Measurements from ENCODE around the gene MAPK8. TPM values are rescaled to one million over a fixed set of nuclear protein-coding genes. Genes with fewer than 3 reads are reported as not detected.

Gene MAPK8
- total and polyA plus RNA-seq, 2 of the 4 experiments (the other 2 are of a cell fraction): 41.5 to 54.7 TPM

DNA sequence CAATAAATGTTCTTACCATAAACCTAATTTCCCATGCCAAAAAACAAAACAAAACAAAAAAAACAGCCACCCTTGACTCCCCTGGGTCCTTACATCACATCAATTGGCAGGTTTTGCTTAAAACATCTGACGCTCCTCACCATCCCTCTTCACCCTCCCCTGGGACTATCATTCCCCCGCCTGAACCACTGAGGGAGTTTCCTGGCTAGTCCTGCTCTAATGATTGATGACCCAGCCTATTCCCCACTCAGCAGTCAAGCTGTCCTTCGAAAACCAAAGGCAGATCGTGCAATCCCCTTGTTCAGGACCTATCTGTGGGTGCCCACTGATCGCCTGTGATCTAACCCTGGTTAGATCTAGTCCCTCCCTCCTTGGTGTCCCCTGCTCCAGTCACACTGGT is 20.8 kb upstream of the MAPK8 start:
- H3K36me3 ChIP-seq (ENCODE audit: control insufficient read depth, insufficient read depth, low read length): no peaks in the 10 kb centered on the region
- no peak overlapping the region for H3K14ac ChIP-seq (replicated peaks; ENCODE audit: low read depth, low read length)
- no peaks in the 10 kb centered on the region for H3K4me1 ChIP-seq (ENCODE audit: control insufficient read depth, insufficient read depth, low read length)
- H4K5ac ChIP-seq (ENCODE audit: low read depth, low read length): no peak overlapping the region
- no peak overlapping the region for H3K27ac ChIP-seq (ENCODE audit: insufficient read depth, low read length)
- no TSS peak for BruUV-seq (replicated peaks)
- peaks cover 30% of the 10 kb centered on the region for H3K27me3 ChIP-seq (ENCODE audit: control insufficient read depth, insufficient read depth, low read length)
- H3K9me1 ChIP-seq (ENCODE audit: insufficient read depth, low read length): no peaks in the 10 kb centered on the region
- no peak overlapping the region for H3K4me2 ChIP-seq (ENCODE audit: low read depth, low read length)
- H4K20me1 ChIP-seq (ENCODE audit: insufficient read depth, low read length): no peaks in the 10 kb centered on the region
- H4K8ac ChIP-seq (ENCODE audit: low read depth in 2 of 2, low read length in 2 of 2): no peak overlapping the region
- dilution Hi-C loops (cut with HindIII; ENCODE audit: low sequenced_read_pairs, unreplicated experiment) (no loop called here), intact Hi-C loops (cut with micrococcal nuclease) (no loop called here), in situ Hi-C loops (cut with MboI; ENCODE audit: low sequenced_read_pairs) (no loop called here)
- POLR2A ChIA-PET (ENCODE audit: unreplicated experiment): no interaction called here
- no peak overlapping the region for H3K23ac ChIP-seq (ENCODE audit: low read depth, low read length)
- H2BK20ac ChIP-seq (ENCODE audit: low read depth, low read length): no peak overlapping the region
- 4% methylated on average over 4 of the region's 5 CpGs; no CpG with 5 or more reads in 1 of the 2 experiments for WGBS, 2 experiments (ENCODE audit: extremely low coverage in 2 of 2, insufficient read length in 1 of 2)
- no peak for ATAC-seq (ENCODE audit: low read depth)
- H2BK15ac ChIP-seq (ENCODE audit: low read depth, low read length): no peak overlapping the region
- CTCF ChIA-PET: no interaction called here
- no peak overlapping the region for H2AK5ac ChIP-seq (ENCODE audit: low read depth, low read length)
- H3K4ac ChIP-seq (ENCODE audit: low read depth, low read length): no peak overlapping the region
- no peak for TF ChIP-seq MAZ (IDR thresholded peaks at IDR 0.05; ENCODE audit: borderline replicate concordance, low read depth, low read length)
- no peak for TF ChIP-seq MAFK (IDR thresholded peaks at IDR 0.05; ENCODE audit: low read depth, low read length)
- TF ChIP-seq, protein P1, sequence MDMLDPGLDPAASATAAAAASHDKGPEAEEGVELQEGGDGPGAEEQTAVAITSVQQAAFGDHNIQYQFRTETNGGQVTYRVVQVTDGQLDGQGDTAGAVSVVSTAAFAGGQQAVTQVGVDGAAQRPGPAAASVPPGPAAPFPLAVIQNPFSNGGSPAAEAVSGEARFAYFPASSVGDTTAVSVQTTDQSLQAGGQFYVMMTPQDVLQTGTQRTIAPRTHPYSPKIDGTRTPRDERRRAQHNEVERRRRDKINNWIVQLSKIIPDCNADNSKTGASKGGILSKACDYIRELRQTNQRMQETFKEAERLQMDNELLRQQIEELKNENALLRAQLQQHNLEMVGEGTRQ (IDR thresholded peaks at IDR 0.05; ENCODE audit: low read depth, low read length): no peak
- TF ChIP-seq NFE2L2 (IDR thresholded peaks at IDR 0.05; ENCODE audit: low read depth, low read length): no peak
- no peak for TF ChIP-seq CHD1 (IDR thresholded peaks at IDR 0.05; ENCODE audit: low read depth, low read length)
- no peak for TF ChIP-seq CEBPB (IDR thresholded peaks at IDR 0.05; ENCODE audit: low read depth, low read length)
- TF ChIP-seq MXI1 (IDR thresholded peaks at IDR 0.05; ENCODE audit: borderline replicate concordance, low read depth, low read length): no peak
- TF ChIP-seq CTCF (conservative IDR thresholded peaks at IDR 0.05; ENCODE audit: low read depth, low read length): no peak
- TF ChIP-seq FOS (IDR thresholded peaks at IDR 0.05; ENCODE audit: low read depth, low read length): no peak
- no peak for TF ChIP-seq POLR2A (IDR thresholded peaks at IDR 0.05; ENCODE audit: low read depth, low read length)
- TF ChIP-seq RFX5 (IDR thresholded peaks at IDR 0.05; ENCODE audit: low read depth, low read length): no peak
- TF ChIP-seq BHLHE40 (IDR thresholded peaks at IDR 0.05; ENCODE audit: low read depth, low read length): no peak
- TF ChIP-seq SMC3 (IDR thresholded peaks at IDR 0.05; ENCODE audit: low read depth, low read length): no peak
- TF ChIP-seq RAD21 (IDR thresholded peaks at IDR 0.05; ENCODE audit: low read length): no peak
- TF ChIP-seq, protein P2, sequence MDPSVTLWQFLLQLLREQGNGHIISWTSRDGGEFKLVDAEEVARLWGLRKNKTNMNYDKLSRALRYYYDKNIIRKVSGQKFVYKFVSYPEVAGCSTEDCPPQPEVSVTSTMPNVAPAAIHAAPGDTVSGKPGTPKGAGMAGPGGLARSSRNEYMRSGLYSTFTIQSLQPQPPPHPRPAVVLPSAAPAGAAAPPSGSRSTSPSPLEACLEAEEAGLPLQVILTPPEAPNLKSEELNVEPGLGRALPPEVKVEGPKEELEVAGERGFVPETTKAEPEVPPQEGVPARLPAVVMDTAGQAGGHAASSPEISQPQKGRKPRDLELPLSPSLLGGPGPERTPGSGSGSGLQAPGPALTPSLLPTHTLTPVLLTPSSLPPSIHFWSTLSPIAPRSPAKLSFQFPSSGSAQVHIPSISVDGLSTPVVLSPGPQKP (IDR thresholded peaks at IDR 0.05; ENCODE audit: borderline replicate concordance, low read depth, low read length): no peak
- TF ChIP-seq RCOR1 (IDR thresholded peaks at IDR 0.05; ENCODE audit: insufficient replicate concordance, low read length): no peak
- no peak overlapping the region for H3K9ac ChIP-seq (ENCODE audit: low read depth, low read length)
- no peak for DNase-seq
- H4K91ac ChIP-seq (ENCODE audit: insufficient read depth, low read depth, low read length): no peak overlapping the region
- no peak overlapping the region for H3K56ac ChIP-seq (ENCODE audit: extremely low read depth, insufficient read depth, low read length)
- no peaks in the 10 kb centered on the region for H3K79me1 ChIP-seq (ENCODE audit: low read depth in 1 of 2, low read length in 2 of 2)
- H2BK5ac ChIP-seq (ENCODE audit: low read depth, low read length, poor library complexity, severe bottlenecking): no peak overlapping the region
- H3K4me3 ChIP-seq (ENCODE audit: insufficient read depth, low read depth, low read length): no peak overlapping the region
- no peak overlapping the region for H2AFZ ChIP-seq (replicated peaks; ENCODE audit: low read length, poor library complexity)
- H2AK9ac ChIP-seq (replicated peaks; ENCODE audit: low read depth, low read length, poor library complexity): no peak overlapping the region
- peaks cover 4% of the 10 kb centered on the region; the same call in 1 of the 2 replicates for H3K9me3 ChIP-seq (ENCODE audit: control insufficient read depth, insufficient read depth, low read length)
- H2BK120ac ChIP-seq (ENCODE audit: low read depth, low read length): no peak overlapping the region
- no peak overlapping the region for H3K18ac ChIP-seq (ENCODE audit: low read depth, low read length)

Data from IMR-90 (cell line).